ENCODE results near the gene ANKS1B.

GRCh38 chr12:99253068-99253467 is 731.7 kb downstream of the ANKS1B start:
- TF ChIP-seq REST (IDR thresholded peaks at IDR 0.05; ENCODE audit: insufficient read depth in 1 of 2, low read depth in 2 of 2, low read length in 1 of 2) (no peak), CTCF (IDR thresholded peaks at IDR 0.05) (peak; percentile 27; the same call in 1 of the 2 replicates)
